Left ventricle myocardium inferior (tissue), 1 donor: Measurements from ENCODE around the gene SREK1. TPM values are rescaled to one million over a fixed set of nuclear protein-coding genes. Genes with fewer than 3 reads are reported as not detected.

Source experiments
- DNase-seq: peaks from one replicate; pipeline ENCODE4 v3.0.0-alpha.2; 2020
- H3K27ac ChIP-seq: fragments of 200-600 bp; replicated peaks from 2 replicates; pipeline ENCODE4 v1.8.0; 2021
- H3K27me3 ChIP-seq: fragments of 200-600 bp; 2 replicates; pipeline ENCODE4 v1.8.0; 2021; ENCODE audit warnings: low read depth
- H3K36me3 ChIP-seq: fragments of 200-600 bp; 2 replicates; pipeline ENCODE4 v1.8.0; 2021
- H3K4me1 ChIP-seq: fragments of 200-600 bp; 2 replicates; pipeline ENCODE4 v1.8.0; 2021
- H3K4me3 ChIP-seq: fragments of 200-600 bp; 2 replicates; pipeline ENCODE4 v1.8.0; 2021; ENCODE audit warnings: mild to moderate bottlenecking, moderate library complexity
- H3K9me3 ChIP-seq: fragments of 200-600 bp; replicated peaks from 2 replicates; pipeline ENCODE4 v1.8.0; 2021
- CTCF ChIP-seq: fragments of 200-600 bp; IDR thresholded peaks from 2 replicates; pipeline ENCODE4 v1.8.0; 2021; ENCODE audit warnings: antibody characterized with exemption, mild to moderate bottlenecking, borderline replicate concordance
- intact Hi-C: fragments of 100-400 bp; cut with micrococcal nuclease; formaldehyde crosslinking; loops from one replicate; pipeline ENCODE4 v1.11.0; 2022
- total RNA-seq: library from RNA; stranded (reverse); fragmentation: NEBNext Ultra II Directional; extraction: Animal tissue kit (Norgen Biotek cat#: 25700); gene quantifications from one replicate; pipeline ENCODE4 v1.2.1, GENCODE V29; 2021
- donor health status: DM: no; HTN: yes; CAD: no; lungs with severe emphysema.

Gene SREK1
- total RNA-seq, 1 donor from 2014 or later: 33.5 TPM

GRCh38 chr5:66174338-66174737, 30.2 kb downstream of the SREK1 start:
- no peaks in the 10 kb centered on the region for H3K9me3 ChIP-seq
- intact Hi-C loops: loop anchor here (10.0 kb wide), 1 partner anchor 580 kb away; no protein-coding TSS in a partner anchor
- no peak overlapping the region for H3K27ac ChIP-seq
- H3K4me3 ChIP-seq: no peak overlapping the region
- H3K27me3 ChIP-seq: no peaks in the 10 kb centered on the region
- TF ChIP-seq CTCF: peak; percentile 54
- peaks cover 23% of the 10 kb centered on the region for H3K4me1 ChIP-seq
- no peak for DNase-seq
- H3K36me3 ChIP-seq: peaks cover 73% of the 10 kb centered on the region

- no peak for TF ChIP-seq CTCF
- intact Hi-C loops: loop anchor here (10.0 kb wide), 1 partner anchor 576 kb away; no protein-coding TSS in a partner anchor
- H3K4me3 ChIP-seq: no peak overlapping the region
- H3K4me1 ChIP-seq: peaks cover 16% of the 10 kb centered on the region
- no peak for DNase-seq
- no peaks in the 10 kb centered on the region for H3K9me3 ChIP-seq
- no peak overlapping the region for H3K27ac ChIP-seq
- no peaks in the 10 kb centered on the region for H3K27me3 ChIP-seq
- peaks cover 70% of the 10 kb centered on the region for H3K36me3 ChIP-seq
Observed at GRCh38 chr5:66178799-66179198, 34.7 kb downstream of the SREK1 start.

GRCh38 chr5:66179297-66180051, 35.4 kb downstream of the SREK1 start:
- no peak overlapping the region for H3K27ac ChIP-seq
- H3K27me3 ChIP-seq: no peaks in the 10 kb centered on the region
- H3K4me3 ChIP-seq: no peak overlapping the region
- DNase-seq: no peak
- peaks cover 70% of the 10 kb centered on the region for H3K36me3 ChIP-seq
- intact Hi-C loops: loop anchor here (10.0 kb wide), 1 partner anchor 575 kb away; no protein-coding TSS in a partner anchor
- no peak for TF ChIP-seq CTCF
- H3K4me1 ChIP-seq: peaks cover 12% of the 10 kb centered on the region
- H3K9me3 ChIP-seq: no peaks in the 10 kb centered on the region

- intact Hi-C loops: no loop called here
- H3K9me3 ChIP-seq: no peaks in the 10 kb centered on the region
- peaks cover 9% of the 10 kb centered on the region for H3K4me1 ChIP-seq
- no peak for DNase-seq
- H3K27ac ChIP-seq: no peak overlapping the region
- no peaks in the 10 kb centered on the region for H3K27me3 ChIP-seq
- peaks cover 60% of the 10 kb centered on the region for H3K36me3 ChIP-seq
- no peak for TF ChIP-seq CTCF
- no peak overlapping the region for H3K4me3 ChIP-seq
Observed at GRCh38 chr5:66180282-66181155, 36.4 kb downstream of the SREK1 start.

- TF ChIP-seq CTCF: no peak
- Histone ChIP-seq H3K27ac (no peak overlapping the region), H3K27me3 (no peaks in the 10 kb centered on the region), H3K9me3 (no peaks in the 10 kb centered on the region), H3K4me1 (no peaks in the 10 kb centered on the region), H3K4me3 (no peak overlapping the region), H3K36me3 (peaks cover 12% of the 10 kb centered on the region)
- intact Hi-C loops: no loop called here
- DNase-seq: no peak
Observed at GRCh38 chr5:66186108-66186507, 42.0 kb downstream of the SREK1 start.
